H1 (cell line): ENCODE results near the gene COA1. TPM values are rescaled to one million over a fixed set of nuclear protein-coding genes. Genes with fewer than 3 reads are reported as not detected.

Experiments
- ATF3 ChIP-seq: IDR thresholded peaks from 2 replicates; pipeline ENCODE4 v1.6.1; 2011; ENCODE audit warnings: low read depth, mild to moderate bottlenecking, low read length; ENCODE audit not compliant: insufficient read depth
- CHD1 ChIP-seq: IDR thresholded peaks from 2 replicates; pipeline ENCODE4 v1.6.1; 2012; ENCODE audit warnings: low read depth, low read length, improper control_type of control experiment
- CTCF ChIP-seq, 3 experiments: IDR thresholded peaks; 1 replicate in 2 of 3; 2 replicates in 1 of 3; pipeline versions ENCODE4 v1.5.1 to v1.6.1; 2011; ENCODE audit warnings: low read length in 3 of 3, mild to moderate bottlenecking in 3 of 3, inconsistent platforms in 2 of 3, low read depth in 1 of 3, moderate library complexity in 1 of 3; ENCODE audit not compliant: insufficient read depth in 1 of 3; ENCODE audit errors: control extremely low read depth in 1 of 3
- FOSL1 ChIP-seq: IDR thresholded peaks from 2 replicates; pipeline ENCODE4 v1.6.1; 2011; ENCODE audit warnings: mild to moderate bottlenecking, low read depth, low read length, moderate library complexity; ENCODE audit not compliant: insufficient read depth
- GABPA ChIP-seq: IDR thresholded peaks from 2 replicates; pipeline ENCODE4 v1.6.1; 2011; ENCODE audit warnings: mild to moderate bottlenecking, low read length, moderate library complexity, borderline replicate concordance; ENCODE audit not compliant: insufficient read depth
- GTF2F1 ChIP-seq: IDR thresholded peaks from 2 replicates; pipeline ENCODE4 v1.6.1; 2012; ENCODE audit warnings: low read depth, low read length, improper control_type of control experiment, borderline replicate concordance
- HDAC2 ChIP-seq, 2 experiments: fragments of 300-600 bp in 1 of 2; sonication (generic) in 1 of 2; IDR thresholded peaks; 2 replicates each; pipeline ENCODE4 v1.6.1; 2011 to 2012; ENCODE audit warnings: low read depth in 2 of 2, low read length in 2 of 2, mild to moderate bottlenecking in 2 of 2, moderate library complexity in 2 of 2, borderline replicate concordance in 1 of 2, inconsistent platforms in 1 of 2
- KDM1A ChIP-seq: fragments of 200-600, 300-600 bp; sonication (generic); IDR thresholded peaks from 2 replicates; pipeline ENCODE4 v1.7.1; 2016; ENCODE audit warnings: mild to moderate bottlenecking, low read length, borderline replicate concordance
- KDM4A ChIP-seq: IDR thresholded peaks from one replicate; pipeline ENCODE4 v1.7.1; 2012; ENCODE audit warnings: low read depth, mild to moderate bottlenecking, moderate library complexity, low read length, inconsistent platforms; ENCODE audit not compliant: severe bottlenecking
- POLR2A ChIP-seq, 2 experiments: IDR thresholded peaks; 1 replicate in 1 of 2; 2 replicates in 1 of 2; pipeline ENCODE4 v1.6.1; 2011; ENCODE audit warnings: low read depth in 2 of 2, low read length in 2 of 2, mild to moderate bottlenecking in 2 of 2; ENCODE audit errors: control extremely low read depth in 1 of 2
- RFX5 ChIP-seq: IDR thresholded peaks from 2 replicates; pipeline ENCODE4 v1.6.1; 2011; ENCODE audit warnings: low read depth, low read length, improper control_type of control experiment, borderline replicate concordance
- SP1 ChIP-seq: IDR thresholded peaks from 2 replicates; pipeline ENCODE4 v1.6.1; 2011; ENCODE audit warnings: low read depth, low read length
- TBP ChIP-seq: IDR thresholded peaks from 2 replicates; pipeline ENCODE4 v1.6.1; 2011; ENCODE audit warnings: low read depth, low read length, improper control_type of control experiment
- polyA plus RNA-seq, 7 experiments: library from polyadenylated mRNA; depleted of rRNA in 3 of 7; stranded (reverse) in 5 of 7; unstranded in 2 of 7; fragments of >200 nt in 5 of 7; fragments of 200-250 nt in 2 of 7; gene quantifications; 1 replicate in 5 of 7; 2 replicates in 1 of 7; 4 replicates in 1 of 7; pipeline versions ENCODE4 v1.2.1 to v1.2.3, GENCODE V29; 2011 to 2013; ENCODE audit warnings: missing spikeins in 2 of 7, mixed read lengths in 2 of 7
- total RNA-seq: library from RNA; stranded (reverse); fragmentation: NEBNext Ultra II Directional; extraction: Animal tissue kit (Norgen Biotek cat#: 25700); gene quantifications from 2 replicates; pipeline ENCODE4 v1.2.1, GENCODE V29; 2021
- TF ChIP-seq, protein P1 (sequence below): IDR thresholded peaks from 2 replicates; pipeline ENCODE4 v1.6.1; 2012; ENCODE audit warnings: inconsistent platforms

COA1 gene
- total and polyA plus RNA-seq, 2 of the 8 experiments (the other 6 are each of a cell fraction or from before 2014, with no cell fraction given), result 98.6 to 143 TPM

GRCh38 chr7:43758029-43758821 is 28.9 kb upstream of the COA1 start, which contains the start of gene BLVRA (continued):
- TF ChIP-seq SP1 (no peak), ATF3 (no peak), RFX5 (no peak), GABPA (no peak), GTF2F1 (no peak), CTCF (IDR thresholded peaks at IDR 0.05; ENCODE audit: control extremely low read depth in 1 of 3, insufficient read depth in 1 of 3, low read depth in 1 of 3, low read length in 3 of 3) (no peak), POLR2A (IDR thresholded peaks at IDR 0.05; ENCODE audit: control extremely low read depth in 1 of 2, low read depth in 2 of 2, low read length in 2 of 2) (no peak), CHD1 (no peak), KDM1A (no peak; the same call in 1 of the 2 replicates), HDAC2 (IDR thresholded peaks at IDR 0.05; ENCODE audit: borderline replicate concordance in 1 of 2, low read depth in 2 of 2, low read length in 2 of 2) (0 out of 4 replicates have a peak, but pooled peaks of 1 of the 2 experiments have one; percentile 17), KDM4A (peak; percentile 89), TBP (0 out of 2 replicates have a peak, but pooled peaks have one; percentile 17), FOSL1 (no peak)
- TF ChIP-seq, protein P1, sequence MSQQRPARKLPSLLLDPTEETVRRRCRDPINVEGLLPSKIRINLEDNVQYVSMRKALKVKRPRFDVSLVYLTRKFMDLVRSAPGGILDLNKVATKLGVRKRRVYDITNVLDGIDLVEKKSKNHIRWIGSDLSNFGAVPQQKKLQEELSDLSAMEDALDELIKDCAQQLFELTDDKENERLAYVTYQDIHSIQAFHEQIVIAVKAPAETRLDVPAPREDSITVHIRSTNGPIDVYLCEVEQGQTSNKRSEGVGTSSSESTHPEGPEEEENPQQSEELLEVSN, result no peak; the same call in 1 of the 2 replicates
